NB4 (cell line): ENCODE data around the gene SLC46A2.

Experiments used
- MYC ChIP-seq: IDR thresholded peaks from 2 replicates; pipeline ENCODE4 v1.6.1; 2011; ENCODE audit warnings: low read depth, low read length
- POLR2A ChIP-seq: IDR thresholded peaks from 2 replicates; pipeline ENCODE4 v1.6.1; 2011; ENCODE audit warnings: mild to moderate bottlenecking; ENCODE audit not compliant: insufficient read length; ENCODE audit errors: extremely low read depth
- TF ChIP-seq, protein P1 (sequence below): IDR thresholded peaks from 2 replicates; pipeline ENCODE4 v1.6.1; 2011; ENCODE audit warnings: low read depth, low read length
- TF ChIP-seq, protein P2 (sequence below): IDR thresholded peaks from one replicate; pipeline ENCODE4 v1.5.1; 2012; ENCODE audit warnings: low read depth, low read length

DNA sequence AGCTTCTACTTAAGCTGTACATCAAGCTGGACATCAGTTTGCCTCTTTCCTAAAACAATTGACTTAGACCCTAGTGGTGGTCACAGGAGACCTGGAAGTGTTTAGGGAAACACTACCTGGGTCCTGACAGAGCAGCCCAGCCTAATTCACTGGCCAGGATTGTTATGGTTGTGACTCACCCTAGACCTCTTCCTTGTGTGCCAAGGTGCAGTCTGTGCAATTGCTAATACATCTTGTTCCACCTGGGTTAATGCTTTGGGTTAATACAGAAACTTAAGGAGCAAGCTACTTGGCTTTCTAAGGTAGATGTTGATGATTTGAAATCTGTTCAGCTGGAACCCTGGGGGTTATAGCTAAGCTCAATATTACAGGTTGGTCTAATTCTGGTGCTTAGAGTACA, 48.7 kb upstream of the SLC46A2 start:
- TF ChIP-seq, protein P1, sequence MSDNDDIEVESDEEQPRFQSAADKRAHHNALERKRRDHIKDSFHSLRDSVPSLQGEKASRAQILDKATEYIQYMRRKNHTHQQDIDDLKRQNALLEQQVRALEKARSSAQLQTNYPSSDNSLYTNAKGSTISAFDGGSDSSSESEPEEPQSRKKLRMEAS = no peak
- TF ChIP-seq, protein P2, sequence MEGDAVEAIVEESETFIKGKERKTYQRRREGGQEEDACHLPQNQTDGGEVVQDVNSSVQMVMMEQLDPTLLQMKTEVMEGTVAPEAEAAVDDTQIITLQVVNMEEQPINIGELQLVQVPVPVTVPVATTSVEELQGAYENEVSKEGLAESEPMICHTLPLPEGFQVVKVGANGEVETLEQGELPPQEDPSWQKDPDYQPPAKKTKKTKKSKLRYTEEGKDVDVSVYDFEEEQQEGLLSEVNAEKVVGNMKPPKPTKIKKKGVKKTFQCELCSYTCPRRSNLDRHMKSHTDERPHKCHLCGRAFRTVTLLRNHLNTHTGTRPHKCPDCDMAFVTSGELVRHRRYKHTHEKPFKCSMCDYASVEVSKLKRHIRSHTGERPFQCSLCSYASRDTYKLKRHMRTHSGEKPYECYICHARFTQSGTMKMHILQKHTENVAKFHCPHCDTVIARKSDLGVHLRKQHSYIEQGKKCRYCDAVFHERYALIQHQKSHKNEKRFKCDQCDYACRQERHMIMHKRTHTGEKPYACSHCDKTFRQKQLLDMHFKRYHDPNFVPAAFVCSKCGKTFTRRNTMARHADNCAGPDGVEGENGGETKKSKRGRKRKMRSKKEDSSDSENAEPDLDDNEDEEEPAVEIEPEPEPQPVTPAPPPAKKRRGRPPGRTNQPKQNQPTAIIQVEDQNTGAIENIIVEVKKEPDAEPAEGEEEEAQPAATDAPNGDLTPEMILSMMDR = no peak
- TF ChIP-seq POLR2A (no peak), MYC (no peak)
